HepG2 (cell line): ENCODE results near the gene ADAMTS13. TPM values are rescaled to one million over a fixed set of nuclear protein-coding genes. Genes with fewer than 3 reads are reported as not detected.

Experiments used
- BCL6 ChIP-seq: IDR thresholded peaks from 2 replicates; pipeline ENCODE4 v1.6.1; 2016; ENCODE audit warnings: missing genetic modification reagents, missing compliant biosample characterization
- EED ChIP-seq: sonication (generic); formaldehyde crosslinking; IDR thresholded peaks from 2 replicates; pipeline ENCODE4 v1.5.0; 2020; ENCODE audit warnings: mild to moderate bottlenecking, missing genetic modification reagents
- JUNB ChIP-seq: sonication (generic); formaldehyde crosslinking; IDR thresholded peaks from 2 replicates; pipeline ENCODE4 v1.8.0; 2022; ENCODE audit warnings: missing genetic modification reagents, mild to moderate bottlenecking, borderline replicate concordance
- MED13 ChIP-seq: sonication (generic); formaldehyde crosslinking; IDR thresholded peaks from 2 replicates; pipeline ENCODE4 v1.5.0; 2020; ENCODE audit warnings: missing genetic modification reagents
- MIXL1 ChIP-seq: IDR thresholded peaks from 2 replicates; pipeline ENCODE4 v1.6.1; 2016
- PHF8 ChIP-seq: sonication (generic); formaldehyde crosslinking; IDR thresholded peaks from 2 replicates; pipeline ENCODE4 v1.5.0; 2020; ENCODE audit warnings: missing genetic modification reagents
- RARG ChIP-seq: sonication (generic); formaldehyde crosslinking; IDR thresholded peaks from 2 replicates; pipeline ENCODE4 v1.4.0; 2020; ENCODE audit warnings: low read depth, mild to moderate bottlenecking, missing genetic modification reagents
- SIN3B ChIP-seq: fragments of 150-350 bp; IDR thresholded peaks from 2 replicates; pipeline ENCODE4 v1.6.1; 2014; ENCODE audit warnings: low read length
- TCF12 ChIP-seq, 2 experiments: fragments of 450-650 bp in 1 of 2; sonication (generic) in 1 of 2; formaldehyde crosslinking in 1 of 2; IDR thresholded peaks; 2 replicates each; pipeline versions ENCODE4 v1.6.1 to v1.8.0; 2017 to 2022; ENCODE audit warnings: antibody characterized with exemption in 1 of 2, mild to moderate bottlenecking in 1 of 2, missing genetic modification reagents in 1 of 2, moderate library complexity in 1 of 2
- ZBTB7B ChIP-seq: sonication (generic); formaldehyde crosslinking; IDR thresholded peaks from 2 replicates; pipeline ENCODE4 v1.4.0; 2020; ENCODE audit warnings: missing genetic modification reagents
- ZNF17 ChIP-seq: sonication (generic); formaldehyde crosslinking; IDR thresholded peaks from 2 replicates; pipeline ENCODE4 v1.5.0; 2020; ENCODE audit warnings: mild to moderate bottlenecking, missing genetic modification reagents
- ZNF224 ChIP-seq: sonication (generic); formaldehyde crosslinking; IDR thresholded peaks from 2 replicates; pipeline ENCODE4 v1.5.0; 2020; ENCODE audit warnings: mild to moderate bottlenecking, missing genetic modification reagents
- ZNF235 ChIP-seq: sonication (generic); formaldehyde crosslinking; IDR thresholded peaks from 2 replicates; pipeline ENCODE4 v1.8.1; 2023; ENCODE audit warnings: mild to moderate bottlenecking, missing genetic modification reagents, borderline replicate concordance
- ZNF30 ChIP-seq: sonication (generic); formaldehyde crosslinking; IDR thresholded peaks from 2 replicates; pipeline ENCODE4 v1.5.0; 2020; ENCODE audit warnings: mild to moderate bottlenecking, missing genetic modification reagents
- ZNF34 ChIP-seq: sonication (generic); formaldehyde crosslinking; IDR thresholded peaks from 2 replicates; pipeline ENCODE4 v1.4.0; 2020; ENCODE audit warnings: mild to moderate bottlenecking, missing genetic modification reagents, borderline replicate concordance
- ZNF354B ChIP-seq: sonication (generic); formaldehyde crosslinking; IDR thresholded peaks from 2 replicates; pipeline ENCODE4 v1.8.0; 2022; ENCODE audit warnings: mild to moderate bottlenecking, missing genetic modification reagents
- ZNF382 ChIP-seq: sonication (generic); formaldehyde crosslinking; IDR thresholded peaks from 2 replicates; pipeline ENCODE4 v1.5.0; 2020; ENCODE audit warnings: missing genetic modification reagents, mild to moderate bottlenecking, borderline replicate concordance
- ZNF550 ChIP-seq: sonication (generic); formaldehyde crosslinking; IDR thresholded peaks from 2 replicates; pipeline ENCODE4 v1.4.0; 2020; ENCODE audit warnings: mild to moderate bottlenecking, missing genetic modification reagents, borderline replicate concordance
- ZNF674 ChIP-seq: sonication (generic); formaldehyde crosslinking; IDR thresholded peaks from 2 replicates; pipeline ENCODE4 v1.5.0; 2020; ENCODE audit warnings: low read depth, mild to moderate bottlenecking, missing genetic modification reagents
- polyA plus RNA-seq, 8 experiments: library from polyadenylated mRNA; depleted of rRNA in 3 of 8; stranded (reverse) in 7 of 8; unstranded in 1 of 8; fragments of >200 nt; fragmentation: Illumina TruSeq in 4 of 8; extraction: Trizol in 4 of 8; gene quantifications; 2 replicates each; pipeline versions ENCODE4 v1.2.1 to v1.2.3, GENCODE V29; 2011 to 2016; ENCODE audit warnings: low read depth in 4 of 8, missing spikeins in 1 of 8, mixed read lengths in 1 of 8; ENCODE audit not compliant: insufficient read depth in 1 of 8
- total RNA-seq, 5 experiments: library from RNA; depleted of rRNA; stranded (reverse); fragments of >200 nt; fragmentation: Illumina TruSeq; extraction: Trizol; gene quantifications; 2 replicates each; pipeline ENCODE4 v1.2.3, GENCODE V29; 2016; ENCODE audit warnings: low read depth in 1 of 5
- TF ChIP-seq, protein P1 (sequence below): sonication (generic); formaldehyde crosslinking; IDR thresholded peaks from 2 replicates; pipeline ENCODE4 v1.4.0; 2020; ENCODE audit warnings: missing genetic modification reagents
- TF ChIP-seq, protein P2 (sequence below): sonication (generic); formaldehyde crosslinking; IDR thresholded peaks from 2 replicates; pipeline ENCODE4 v1.4.0; 2020; ENCODE audit warnings: missing genetic modification reagents
- TF ChIP-seq, protein P3 (sequence below): IDR thresholded peaks from 2 replicates; pipeline ENCODE4 v1.6.1; 2016; ENCODE audit warnings: low read depth
- TF ChIP-seq, protein P4 (sequence below): sonication (generic); formaldehyde crosslinking; IDR thresholded peaks from 2 replicates; pipeline ENCODE4 v1.4.0; 2020; ENCODE audit warnings: missing genetic modification reagents
- TF ChIP-seq, protein P5 (sequence below): sonication (generic); formaldehyde crosslinking; conservative IDR thresholded peaks from 2 replicates; pipeline ENCODE4 v1.8.1; 2023; ENCODE audit warnings: missing genetic modification reagents

Gene ADAMTS13
- total and polyA plus RNA-seq, 2 of the 13 experiments (the other 11 are each of a cell fraction or from before 2014, with no cell fraction given): 0.91 to 4.5 TPM

DNA sequence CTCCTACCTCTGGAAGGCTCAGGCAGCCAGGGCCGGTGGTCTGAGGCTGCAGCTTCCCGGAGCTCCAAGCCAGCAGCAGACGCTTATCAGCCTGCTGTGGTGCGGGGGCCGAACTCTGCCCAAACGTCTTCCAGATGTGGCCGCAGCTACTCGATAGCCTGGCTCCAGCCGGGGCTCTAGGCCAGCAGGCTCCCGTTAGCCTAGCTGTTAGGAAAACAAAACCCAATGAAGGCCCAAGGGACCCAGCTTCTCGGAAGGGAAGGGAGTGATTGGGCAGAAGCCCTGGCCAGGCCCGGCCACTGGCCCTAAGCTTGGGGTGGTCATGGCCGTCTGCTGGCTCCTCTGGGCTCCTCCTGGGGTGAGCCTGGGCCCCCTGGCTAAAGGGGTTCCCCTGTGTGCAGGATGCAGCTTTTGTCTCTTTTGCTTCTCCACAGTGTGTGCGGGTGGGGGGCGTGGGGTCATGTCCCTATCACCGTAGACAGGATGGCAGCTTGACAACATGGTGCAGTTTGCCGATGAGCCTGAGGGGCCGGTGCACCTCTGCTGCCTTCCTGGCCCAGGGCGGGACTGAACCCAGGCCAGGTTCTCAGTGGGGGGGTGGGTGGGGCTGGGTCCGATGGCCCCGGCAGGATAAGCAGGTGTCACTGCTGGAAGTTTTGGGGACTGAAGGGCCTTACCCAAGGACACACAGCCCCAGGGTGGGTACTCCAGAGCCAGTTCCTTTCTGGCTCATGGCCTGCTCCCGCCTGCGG is 83.9 kb downstream of the ADAMTS13 start (continued):
- TF ChIP-seq, protein P1, sequence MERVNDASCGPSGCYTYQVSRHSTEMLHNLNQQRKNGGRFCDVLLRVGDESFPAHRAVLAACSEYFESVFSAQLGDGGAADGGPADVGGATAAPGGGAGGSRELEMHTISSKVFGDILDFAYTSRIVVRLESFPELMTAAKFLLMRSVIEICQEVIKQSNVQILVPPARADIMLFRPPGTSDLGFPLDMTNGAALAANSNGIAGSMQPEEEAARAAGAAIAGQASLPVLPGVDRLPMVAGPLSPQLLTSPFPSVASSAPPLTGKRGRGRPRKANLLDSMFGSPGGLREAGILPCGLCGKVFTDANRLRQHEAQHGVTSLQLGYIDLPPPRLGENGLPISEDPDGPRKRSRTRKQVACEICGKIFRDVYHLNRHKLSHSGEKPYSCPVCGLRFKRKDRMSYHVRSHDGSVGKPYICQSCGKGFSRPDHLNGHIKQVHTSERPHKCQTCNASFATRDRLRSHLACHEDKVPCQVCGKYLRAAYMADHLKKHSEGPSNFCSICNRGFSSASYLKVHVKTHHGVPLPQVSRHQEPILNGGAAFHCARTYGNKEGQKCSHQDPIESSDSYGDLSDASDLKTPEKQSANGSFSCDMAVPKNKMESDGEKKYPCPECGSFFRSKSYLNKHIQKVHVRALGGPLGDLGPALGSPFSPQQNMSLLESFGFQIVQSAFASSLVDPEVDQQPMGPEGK: peak; percentile 85
- no peak for TF ChIP-seq SIN3B
- no peak for TF ChIP-seq MED13 (CRISPR knock-in tag)
- no peak for TF ChIP-seq ZNF17
- TF ChIP-seq MIXL1 (CRISPR knock-in tag): no peak
- no peak for TF ChIP-seq BCL6 (CRISPR knock-in tag)
- TF ChIP-seq, protein P2, sequence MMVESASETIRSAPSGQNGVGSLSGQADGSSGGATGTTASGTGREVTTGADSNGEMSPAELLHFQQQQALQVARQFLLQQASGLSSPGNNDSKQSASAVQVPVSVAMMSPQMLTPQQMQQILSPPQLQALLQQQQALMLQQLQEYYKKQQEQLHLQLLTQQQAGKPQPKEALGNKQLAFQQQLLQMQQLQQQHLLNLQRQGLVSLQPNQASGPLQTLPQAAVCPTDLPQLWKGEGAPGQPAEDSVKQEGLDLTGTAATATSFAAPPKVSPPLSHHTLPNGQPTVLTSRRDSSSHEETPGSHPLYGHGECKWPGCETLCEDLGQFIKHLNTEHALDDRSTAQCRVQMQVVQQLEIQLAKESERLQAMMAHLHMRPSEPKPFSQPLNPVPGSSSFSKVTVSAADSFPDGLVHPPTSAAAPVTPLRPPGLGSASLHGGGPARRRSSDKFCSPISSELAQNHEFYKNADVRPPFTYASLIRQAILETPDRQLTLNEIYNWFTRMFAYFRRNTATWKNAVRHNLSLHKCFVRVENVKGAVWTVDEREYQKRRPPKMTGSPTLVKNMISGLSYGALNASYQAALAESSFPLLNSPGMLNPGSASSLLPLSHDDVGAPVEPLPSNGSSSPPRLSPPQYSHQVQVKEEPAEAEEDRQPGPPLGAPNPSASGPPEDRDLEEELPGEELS (CRISPR knock-in tag): no peak
- peak; percentile 71 for TF ChIP-seq ZNF34 (CRISPR knock-in tag)
- TF ChIP-seq, protein P3, sequence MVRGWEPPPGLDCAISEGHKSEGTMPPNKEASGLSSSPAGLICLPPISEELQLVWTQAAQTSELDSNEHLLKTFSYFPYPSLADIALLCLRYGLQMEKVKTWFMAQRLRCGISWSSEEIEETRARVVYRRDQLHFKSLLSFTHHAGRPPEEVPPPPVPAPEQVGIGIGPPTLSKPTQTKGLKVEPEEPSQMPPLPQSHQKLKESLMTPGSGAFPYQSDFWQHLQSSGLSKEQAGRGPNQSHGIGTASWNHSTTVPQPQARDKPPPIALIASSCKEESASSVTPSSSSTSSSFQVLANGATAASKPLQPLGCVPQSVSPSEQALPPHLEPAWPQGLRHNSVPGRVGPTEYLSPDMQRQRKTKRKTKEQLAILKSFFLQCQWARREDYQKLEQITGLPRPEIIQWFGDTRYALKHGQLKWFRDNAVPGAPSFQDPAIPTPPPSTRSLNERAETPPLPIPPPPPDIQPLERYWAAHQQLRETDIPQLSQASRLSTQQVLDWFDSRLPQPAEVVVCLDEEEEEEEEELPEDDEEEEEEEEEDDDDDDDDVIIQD (CRISPR knock-in tag): no peak
- TF ChIP-seq RARG: no peak
- TF ChIP-seq, protein P4, sequence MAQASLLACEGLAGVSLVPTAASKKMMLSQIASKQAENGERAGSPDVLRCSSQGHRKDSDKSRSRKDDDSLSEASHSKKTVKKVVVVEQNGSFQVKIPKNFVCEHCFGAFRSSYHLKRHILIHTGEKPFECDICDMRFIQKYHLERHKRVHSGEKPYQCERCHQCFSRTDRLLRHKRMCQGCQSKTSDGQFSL (CRISPR knock-in tag): peak; percentile 48; the same call in 1 of the 2 replicates
- TF ChIP-seq ZNF354B (CRISPR knock-in tag): no peak
- no peak for TF ChIP-seq JUNB (CRISPR knock-in tag)
- peak; percentile 18; the same call in 1 of the 2 replicates for TF ChIP-seq ZNF224
- TF ChIP-seq EED (CRISPR knock-in tag): no peak
- TF ChIP-seq ZNF235 (CRISPR knock-in tag): no peak
- TF ChIP-seq, protein P5, sequence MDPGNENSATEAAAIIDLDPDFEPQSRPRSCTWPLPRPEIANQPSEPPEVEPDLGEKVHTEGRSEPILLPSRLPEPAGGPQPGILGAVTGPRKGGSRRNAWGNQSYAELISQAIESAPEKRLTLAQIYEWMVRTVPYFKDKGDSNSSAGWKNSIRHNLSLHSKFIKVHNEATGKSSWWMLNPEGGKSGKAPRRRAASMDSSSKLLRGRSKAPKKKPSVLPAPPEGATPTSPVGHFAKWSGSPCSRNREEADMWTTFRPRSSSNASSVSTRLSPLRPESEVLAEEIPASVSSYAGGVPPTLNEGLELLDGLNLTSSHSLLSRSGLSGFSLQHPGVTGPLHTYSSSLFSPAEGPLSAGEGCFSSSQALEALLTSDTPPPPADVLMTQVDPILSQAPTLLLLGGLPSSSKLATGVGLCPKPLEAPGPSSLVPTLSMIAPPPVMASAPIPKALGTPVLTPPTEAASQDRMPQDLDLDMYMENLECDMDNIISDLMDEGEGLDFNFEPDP (CRISPR knock-in tag): no peak
- TF ChIP-seq ZNF30 (CRISPR knock-in tag): no peak; the same call in 1 of the 2 replicates
- TF ChIP-seq TCF12 (IDR thresholded peaks at IDR 0.05): no peak
- no peak for TF ChIP-seq TCF12 (CRISPR knock-in tag; IDR thresholded peaks at IDR 0.05)
- TF ChIP-seq ZNF382 (CRISPR knock-in tag): no peak
- TF ChIP-seq ZNF550 (CRISPR knock-in tag): no peak
- TF ChIP-seq PHF8 (CRISPR knock-in tag): 0 out of 2 replicates have a peak, but pooled peaks have one; percentile 39
- TF ChIP-seq ZNF674: no peak
- no peak for TF ChIP-seq ZBTB7B (CRISPR knock-in tag)
